Erythroblast (primary cell): ENCODE data around the gene FXYD5.
"Not testable (repeated sequence)": the region's sequence is repeated elsewhere in the genome, so short reads cannot be mapped to it uniquely, and the experiment has no call there.

ENCODE experiments used
- DNase-seq, 2 experiments: peaks; one replicate each; lab custom pipeline; 2025; lab: John Stamatoyannopoulos, UW
- GATA1 ChIP-seq: IDR thresholded peaks from 2 replicates; pipeline ENCODE4 v1.6.1; 2011; ENCODE audit warnings: low read depth, mild to moderate bottlenecking, control low read depth, low read length, moderate library complexity
- POLR2A ChIP-seq: IDR thresholded peaks from 2 replicates; pipeline ENCODE4 v1.6.1; 2011; ENCODE audit warnings: mild to moderate bottlenecking, low read length

Gene FXYD5

DNA sequence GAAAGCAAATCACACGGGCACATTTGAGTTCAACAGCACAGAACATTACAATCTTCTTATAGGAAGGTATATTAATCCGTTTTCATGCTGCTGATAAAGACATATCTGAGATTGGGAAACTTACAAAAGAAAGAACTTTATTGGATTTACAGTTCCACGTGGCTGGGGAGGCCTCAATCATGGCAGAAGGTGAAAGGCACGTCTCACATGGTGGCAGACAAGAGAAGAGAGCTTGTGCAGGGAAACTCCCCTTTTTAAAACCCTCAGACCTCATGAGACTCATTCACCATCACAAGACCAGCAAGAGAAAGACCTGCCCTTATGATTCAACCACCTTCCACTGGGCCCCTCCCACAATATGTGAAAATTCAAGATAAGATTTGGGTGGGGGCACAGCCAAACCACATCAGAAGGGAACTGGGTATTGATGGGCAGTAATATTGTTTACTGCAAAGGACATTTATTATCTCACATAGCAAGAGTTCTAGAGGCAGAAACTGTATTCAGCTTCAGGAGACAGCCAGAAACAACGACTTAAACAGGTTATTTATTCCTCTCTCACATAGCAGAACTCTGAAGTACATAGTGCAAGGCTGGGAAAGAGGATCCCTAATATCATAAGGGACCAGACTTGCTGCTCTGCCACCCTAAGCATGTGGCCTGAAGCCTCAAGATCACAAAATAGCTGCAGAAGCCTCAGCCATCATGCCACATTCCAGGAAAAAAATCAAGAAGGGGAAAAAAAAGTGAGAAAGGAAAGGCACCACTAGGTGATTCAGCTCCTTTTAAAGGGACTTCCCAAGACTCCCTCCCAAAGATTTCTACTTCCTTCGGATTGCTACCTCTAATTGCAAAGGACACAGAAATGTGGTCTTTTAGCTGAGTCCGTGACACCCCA, 23.1 kb downstream of the FXYD5 start:
- TF ChIP-seq GATA1 (no peak), POLR2A (no peak)
- DNase-seq: peak in 1 of 2 experiments; percentile 25

DNA sequence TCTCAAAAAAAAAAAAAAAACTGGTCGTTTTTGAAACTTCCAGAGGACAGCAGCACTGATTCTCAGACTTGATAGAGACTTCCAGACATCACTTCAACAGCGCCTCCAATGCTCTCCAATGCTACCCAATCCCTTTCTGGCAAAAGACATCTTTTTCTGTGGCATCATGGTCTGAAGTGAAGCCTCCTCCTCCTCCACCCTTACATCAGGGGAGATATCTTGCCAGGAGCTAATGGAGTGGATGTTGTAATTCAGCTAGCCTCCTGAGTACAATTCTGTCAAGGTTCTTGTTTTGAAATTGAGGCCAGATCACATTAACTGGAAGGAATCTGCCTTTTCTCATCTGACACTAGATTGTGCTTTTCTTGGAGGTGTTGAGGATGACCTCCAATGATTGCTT, 24.2 kb downstream of the FXYD5 start:
- TF ChIP-seq GATA1 (no peak), POLR2A (no peak)
- DNase-seq: no peak

DNA sequence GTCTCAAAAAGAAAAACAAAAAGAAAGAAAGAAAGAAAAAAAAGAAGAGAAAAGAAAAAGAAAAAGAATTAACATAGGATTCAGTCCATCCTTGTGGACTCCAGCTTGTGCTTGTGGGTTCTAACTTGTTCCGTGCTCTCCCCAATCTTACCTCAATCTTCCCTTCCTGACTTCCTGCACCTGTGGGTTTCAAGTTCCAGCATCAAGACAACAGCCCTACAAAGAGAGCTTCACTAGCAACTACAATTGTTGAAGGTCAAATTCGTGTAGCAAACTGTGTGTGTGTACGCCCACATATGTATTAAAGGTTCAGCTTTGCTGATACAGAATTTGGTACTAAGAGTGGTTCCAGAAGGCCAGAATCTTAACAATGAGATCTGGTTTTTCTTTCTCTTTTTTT, 25.3 kb downstream of the FXYD5 start:
- no peak for DNase-seq
- no peak for TF ChIP-seq GATA1
- TF ChIP-seq POLR2A: no peak

DNA sequence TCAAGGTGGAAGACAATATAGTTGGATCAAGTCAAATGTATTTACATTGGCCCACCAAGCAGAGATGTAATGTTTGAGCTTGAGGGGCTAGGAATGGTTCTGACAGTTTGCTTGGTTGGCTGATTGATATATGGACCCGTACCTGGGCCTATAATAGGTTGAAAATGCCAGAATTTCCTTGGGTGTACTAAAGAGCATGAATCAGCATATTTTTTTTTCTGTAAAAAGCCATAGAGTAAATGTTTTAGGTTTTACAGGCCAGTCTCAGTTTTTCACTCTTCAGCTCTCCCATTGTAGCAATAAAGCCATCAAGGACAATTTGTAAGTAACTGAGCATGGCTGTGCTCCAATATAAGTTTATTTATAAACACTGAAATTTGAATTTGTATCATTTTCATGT, 26.9 kb downstream of the FXYD5 start:
- no peak for DNase-seq

DNA sequence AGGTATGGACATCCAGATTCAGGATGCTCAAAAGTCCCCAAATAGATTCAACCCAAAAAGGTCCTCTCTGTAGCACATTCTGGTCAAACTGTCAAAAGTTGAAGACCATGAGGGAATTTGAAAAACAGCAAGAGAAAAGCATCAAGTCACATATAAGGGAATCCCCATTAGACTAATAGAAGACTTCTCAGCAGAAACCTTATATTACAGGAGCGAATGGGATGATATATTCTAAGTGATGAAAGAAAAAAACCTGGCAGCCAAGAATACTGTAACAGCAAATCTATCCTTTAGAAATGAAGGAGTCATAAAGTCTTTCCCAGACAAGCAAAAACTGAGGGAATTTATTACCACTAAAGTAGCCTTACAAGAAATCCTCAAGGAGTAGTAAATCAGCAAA, 29.7 kb downstream of the FXYD5 start:
- no peak for TF ChIP-seq GATA1
- no peak for TF ChIP-seq POLR2A

More for the DNA sequence above, 26.9 kb downstream of the FXYD5 start:
- TF ChIP-seq GATA1: no peak
- no peak for TF ChIP-seq POLR2A

DNA sequence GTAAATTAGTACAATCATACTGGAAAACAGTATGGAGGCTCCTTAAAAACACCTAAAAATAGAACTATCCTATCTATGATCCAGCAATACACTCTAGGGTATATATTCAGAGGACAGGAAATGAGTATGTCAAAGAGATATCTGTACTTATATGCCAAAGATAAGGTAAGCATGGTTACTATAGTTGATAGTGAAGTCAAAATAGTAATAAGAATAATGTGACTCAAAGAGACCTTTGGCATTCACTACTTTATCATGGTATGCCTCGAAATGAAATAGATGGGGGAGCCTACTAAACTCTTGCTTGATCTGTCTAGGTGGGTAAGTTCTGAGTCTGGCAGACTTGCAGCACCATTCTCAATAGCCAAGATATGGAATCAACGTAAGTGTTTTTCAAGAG, 30.3 kb downstream of the FXYD5 start:
- TF ChIP-seq GATA1: no peak
- TF ChIP-seq POLR2A: no peak
- DNase-seq: no peak

More for the DNA sequence above, 29.7 kb downstream of the FXYD5 start:
- no peak for DNase-seq

DNA sequence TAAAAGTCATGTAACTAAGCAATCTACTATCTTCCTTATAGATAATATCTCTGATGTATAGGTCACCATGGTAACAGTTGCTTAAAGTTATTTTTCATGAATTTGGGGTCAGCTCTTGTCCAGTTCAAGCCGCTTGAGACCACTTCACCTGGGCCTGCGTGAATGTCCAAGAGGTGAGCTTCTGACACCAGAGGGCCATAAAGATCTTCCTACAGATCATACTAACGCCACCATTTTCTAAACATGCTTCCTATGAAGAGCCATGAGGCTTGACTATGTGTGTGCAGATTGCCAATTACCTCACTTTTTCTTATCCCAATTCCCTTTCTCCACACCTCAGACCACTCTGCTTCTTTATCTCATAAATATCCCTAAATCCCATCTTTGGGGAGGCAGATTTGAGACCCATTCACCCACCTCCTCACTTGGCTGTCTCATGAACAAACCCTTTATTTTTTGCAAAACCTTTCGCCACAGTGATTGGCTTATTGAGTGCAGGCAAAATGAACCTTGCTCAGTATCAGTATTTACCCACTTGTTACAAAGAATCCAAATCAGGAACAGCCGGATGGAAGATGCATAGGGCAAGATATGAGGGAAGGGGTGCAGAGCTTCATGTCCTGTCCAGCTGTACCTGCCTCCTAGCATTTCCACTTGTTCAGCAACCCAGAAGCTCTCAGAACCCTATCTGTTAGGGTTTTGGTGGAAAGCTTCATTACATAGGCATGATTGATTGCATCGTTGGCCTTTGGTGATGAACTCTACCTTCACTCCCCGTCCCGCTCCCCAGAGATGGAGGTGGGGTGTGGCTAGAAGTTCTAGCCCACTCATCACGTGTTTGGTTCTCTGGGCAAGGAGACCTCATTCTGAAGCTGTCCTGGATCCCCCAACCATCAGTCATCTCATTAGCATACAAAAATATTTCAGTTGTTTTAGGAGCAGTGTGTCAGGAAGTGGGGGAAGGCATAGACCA, 39.8 kb downstream of the FXYD5 start:
- DNase-seq: no peak
- TF ChIP-seq GATA1 (no peak), POLR2A (no peak)

DNA sequence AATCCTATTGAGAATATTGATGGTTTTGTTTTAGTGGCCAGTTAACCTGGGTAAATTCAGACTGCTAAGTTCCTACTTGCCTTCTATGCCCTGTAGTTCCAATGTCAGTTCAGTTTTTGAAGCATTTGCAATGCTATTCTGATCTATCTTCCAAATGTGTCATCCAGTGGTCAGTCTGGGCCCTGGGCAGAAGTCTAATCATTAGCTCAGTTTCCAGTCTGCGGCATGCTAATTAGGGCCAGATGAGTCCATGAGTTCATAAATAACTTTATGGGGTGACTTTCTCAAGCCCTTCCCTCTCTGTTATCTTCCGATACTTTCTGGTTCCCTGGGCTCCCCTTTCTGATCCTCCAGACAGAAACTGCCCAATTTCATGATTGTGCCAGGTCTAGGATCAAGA, 41.3 kb downstream of the FXYD5 start:
- TF ChIP-seq GATA1 (no peak), POLR2A (no peak)
- no peak for DNase-seq

DNA sequence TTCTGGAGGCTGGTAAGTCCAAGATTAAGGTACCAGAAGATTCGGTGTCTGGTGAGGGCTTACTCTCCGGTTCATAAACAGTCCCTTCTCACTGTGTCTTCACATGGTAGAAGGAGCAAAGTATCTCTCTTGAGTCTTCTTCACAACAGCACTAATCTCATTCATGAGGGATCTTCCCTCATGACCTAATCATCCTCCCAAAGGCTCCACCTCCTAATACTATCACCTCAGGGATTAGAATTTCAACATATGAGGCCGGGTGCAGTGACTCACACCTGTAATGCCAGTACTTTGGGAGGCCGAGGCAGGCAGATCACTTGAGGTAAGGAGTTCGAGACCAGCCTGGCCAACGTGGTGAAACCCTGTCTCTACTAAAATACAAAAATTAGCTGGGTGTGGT, 42.3 kb downstream of the FXYD5 start:
- not testable (repeated sequence) for DNase-seq

DNA sequence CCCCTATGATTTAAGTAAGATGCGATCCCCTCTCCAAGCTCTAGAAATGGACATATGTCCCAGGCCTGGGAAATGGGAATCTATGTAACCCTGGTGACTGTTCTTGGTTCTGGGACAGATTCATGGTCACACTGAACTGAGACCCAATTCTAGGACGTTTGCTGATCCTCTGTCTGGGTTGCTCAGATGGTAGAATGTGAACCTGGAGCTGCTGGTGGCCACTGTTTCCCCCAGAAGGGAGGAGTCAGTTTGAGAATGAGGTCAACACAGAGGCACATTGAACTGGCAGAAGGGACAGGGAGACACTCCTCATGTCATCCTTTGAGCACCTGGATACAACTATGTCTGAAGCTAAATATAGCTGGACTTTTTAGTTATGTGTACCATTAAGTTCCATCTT, 44.9 kb downstream of the FXYD5 start:
- DNase-seq: no peak
- TF ChIP-seq POLR2A (no peak), GATA1 (no peak)

DNA sequence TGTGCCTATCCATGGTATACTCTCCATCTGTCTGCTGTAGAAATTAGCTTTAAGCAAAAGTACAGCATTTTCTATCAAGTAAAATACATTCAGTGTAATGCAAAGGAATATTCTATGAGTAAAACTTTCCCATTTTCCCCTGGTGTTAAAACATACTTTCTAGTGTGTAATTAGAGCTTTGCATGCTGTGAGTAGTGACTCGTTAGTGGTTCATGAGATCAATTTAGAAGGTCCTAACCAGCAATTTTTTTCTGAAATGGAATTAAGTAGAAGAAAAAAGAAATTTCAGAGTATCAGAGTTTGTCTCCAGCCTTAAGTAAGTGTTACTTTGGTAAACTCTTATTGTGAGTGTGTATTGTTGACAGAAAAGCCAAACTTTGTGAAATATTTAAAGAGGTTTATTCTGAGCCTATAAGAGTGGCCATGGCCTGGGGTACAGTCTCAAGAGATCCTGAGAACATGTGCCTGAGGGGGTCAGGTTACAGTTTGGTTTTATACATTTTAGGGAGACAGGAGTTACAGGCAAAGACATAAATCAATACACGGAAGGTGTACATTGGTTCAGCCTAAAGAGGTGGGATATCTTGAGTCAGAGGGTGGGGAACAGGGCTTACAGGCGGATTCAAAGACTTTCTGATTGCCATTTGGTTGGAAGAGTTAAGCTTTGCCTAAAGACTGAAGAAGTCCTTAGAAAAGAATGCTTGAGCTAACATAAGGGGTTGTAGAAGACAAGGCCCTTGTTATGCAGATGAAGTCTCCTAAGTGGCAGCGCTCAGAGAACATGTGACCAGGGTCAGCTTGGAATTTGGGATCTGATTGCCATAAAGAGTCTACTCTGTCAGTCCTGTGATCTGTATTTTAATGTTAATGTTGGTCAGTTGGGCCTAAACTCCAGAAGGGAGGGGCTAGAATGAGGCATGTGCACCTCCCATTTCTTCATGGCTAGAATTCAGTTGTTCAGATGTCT, 48.5 kb downstream of the FXYD5 start:
- TF ChIP-seq POLR2A (no peak), GATA1 (no peak)
- no peak for DNase-seq

DNA sequence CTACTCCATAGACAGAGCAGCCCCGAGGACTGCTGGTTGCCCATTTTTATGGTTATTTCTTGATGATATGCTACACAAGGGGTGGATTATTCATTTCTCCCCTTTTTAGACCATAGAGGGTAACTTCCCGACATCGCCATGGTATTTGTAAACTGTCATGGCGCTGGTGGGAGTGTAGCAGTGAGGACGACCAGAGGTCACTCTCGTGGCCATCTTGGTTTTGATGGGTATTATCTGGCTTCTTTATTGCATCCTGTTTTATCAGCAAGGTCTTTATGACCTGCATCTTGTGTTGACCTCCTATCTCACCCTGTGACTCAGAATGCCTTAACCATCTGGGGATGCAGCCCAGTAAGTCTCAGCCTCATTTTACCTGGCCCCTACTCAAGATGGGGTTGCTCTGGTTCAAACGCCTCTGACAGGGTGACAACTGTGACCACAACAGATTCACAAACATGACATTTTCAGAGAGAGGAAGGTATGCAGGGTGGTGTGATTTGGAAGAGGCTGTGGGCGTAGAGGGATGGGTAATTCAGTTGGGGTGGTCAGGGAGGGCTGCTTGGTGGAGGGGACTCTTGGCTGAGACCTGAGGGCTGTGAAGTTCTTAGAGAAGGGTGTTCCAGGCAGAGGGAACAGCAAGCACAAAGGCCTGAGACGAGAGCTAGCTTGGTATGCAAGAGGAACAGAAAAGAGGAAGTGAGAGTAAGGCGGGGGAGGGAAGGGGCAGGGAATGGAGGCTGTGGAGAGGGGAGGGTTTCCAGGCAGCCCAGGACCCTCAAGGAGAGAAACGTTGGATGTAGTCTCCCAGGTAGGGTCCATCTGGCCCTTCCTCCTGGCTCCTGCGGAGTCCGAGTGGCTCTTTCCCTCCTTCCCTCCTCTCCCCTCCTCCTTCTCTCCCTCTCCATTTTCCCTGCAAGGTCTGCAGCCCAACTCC, 50.5 kb downstream of the FXYD5 start:
- DNase-seq: no peak
- TF ChIP-seq GATA1 (no peak), POLR2A (no peak)
